GM12892 (cell line): ENCODE data around the gene CD96.

Source experiments
- POLR2A ChIP-seq: IDR thresholded peaks from 2 replicates; pipeline ENCODE4 v1.6.1; 2011; ENCODE audit warnings: low read depth, low read length, control low read depth
- POLR2AphosphoS5 ChIP-seq: IDR thresholded peaks from 2 replicates; pipeline ENCODE4 v1.6.1; 2011; ENCODE audit warnings: low read depth, low read length, control low read depth
- TAF1 ChIP-seq: IDR thresholded peaks from 2 replicates; pipeline ENCODE4 v1.6.1; 2011; ENCODE audit warnings: low read depth, mild to moderate bottlenecking, control low read depth, low read length, borderline replicate concordance

- TF ChIP-seq POLR2AphosphoS5 (no peak), POLR2A (no peak), TAF1 (no peak)
Observed at GRCh38 chr3:111570404-111571030, 28.5 kb downstream of the CD96 start.
